LNCaP clone FGC (cell line): ENCODE data around the gene ATG101.
A peak's percentile ranks its signal among the peaks of the same experiment; 100 is the strongest.

Experiments used
- DNase-seq: peaks from one replicate; pipeline ENCODE4 v3.0.0-alpha.2; 2011; ENCODE audit warnings: low read depth
- H3K4me3 ChIP-seq: 2 replicates; pipeline ENCODE4 v1.5.1; 2011; ENCODE audit warnings: mild to moderate bottlenecking, low read depth, low read length, control low read depth
- TF ChIP-seq, protein P1 (sequence below): IDR thresholded peaks from 2 replicates; pipeline ENCODE4 v1.5.1; 2012; ENCODE audit warnings: mild to moderate bottlenecking; ENCODE audit not compliant: control insufficient read depth, insufficient read depth; ENCODE audit errors: extremely low read depth

Gene ATG101

DNA sequence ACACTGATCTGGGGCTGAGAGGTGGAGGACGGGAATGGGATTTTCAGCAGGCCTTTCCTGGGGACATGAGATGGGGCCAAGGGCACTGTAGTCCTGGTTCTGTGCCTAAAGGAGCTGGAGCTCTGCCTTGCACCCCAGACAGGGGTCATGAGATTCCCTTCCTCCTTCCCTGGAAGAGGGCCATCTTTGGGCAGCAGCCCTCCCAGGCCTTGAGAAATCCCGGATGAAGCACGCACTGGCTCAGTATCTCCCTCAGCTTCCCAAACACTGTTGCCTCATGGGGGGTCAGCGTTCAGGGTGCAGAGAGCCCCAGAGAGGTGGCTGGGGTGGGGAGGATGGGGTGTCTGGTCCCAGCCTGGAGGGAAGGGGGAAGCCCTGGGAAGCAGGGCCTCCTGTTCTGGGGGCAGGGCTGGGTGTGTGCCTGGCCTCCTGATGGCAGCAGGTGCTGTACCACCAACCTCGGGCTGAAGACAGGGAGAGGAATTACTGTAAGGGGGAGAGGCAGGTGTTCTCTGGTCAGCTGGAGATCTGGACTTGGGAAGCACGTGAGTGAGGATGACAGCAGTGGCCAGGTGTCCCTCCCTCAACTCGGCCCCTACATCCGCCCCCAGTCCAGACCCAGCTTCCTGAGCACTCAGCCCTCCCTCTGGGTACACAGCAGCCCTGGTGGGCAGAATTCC is 26.9 kb upstream of the ATG101 start:
- TF ChIP-seq, protein P1, sequence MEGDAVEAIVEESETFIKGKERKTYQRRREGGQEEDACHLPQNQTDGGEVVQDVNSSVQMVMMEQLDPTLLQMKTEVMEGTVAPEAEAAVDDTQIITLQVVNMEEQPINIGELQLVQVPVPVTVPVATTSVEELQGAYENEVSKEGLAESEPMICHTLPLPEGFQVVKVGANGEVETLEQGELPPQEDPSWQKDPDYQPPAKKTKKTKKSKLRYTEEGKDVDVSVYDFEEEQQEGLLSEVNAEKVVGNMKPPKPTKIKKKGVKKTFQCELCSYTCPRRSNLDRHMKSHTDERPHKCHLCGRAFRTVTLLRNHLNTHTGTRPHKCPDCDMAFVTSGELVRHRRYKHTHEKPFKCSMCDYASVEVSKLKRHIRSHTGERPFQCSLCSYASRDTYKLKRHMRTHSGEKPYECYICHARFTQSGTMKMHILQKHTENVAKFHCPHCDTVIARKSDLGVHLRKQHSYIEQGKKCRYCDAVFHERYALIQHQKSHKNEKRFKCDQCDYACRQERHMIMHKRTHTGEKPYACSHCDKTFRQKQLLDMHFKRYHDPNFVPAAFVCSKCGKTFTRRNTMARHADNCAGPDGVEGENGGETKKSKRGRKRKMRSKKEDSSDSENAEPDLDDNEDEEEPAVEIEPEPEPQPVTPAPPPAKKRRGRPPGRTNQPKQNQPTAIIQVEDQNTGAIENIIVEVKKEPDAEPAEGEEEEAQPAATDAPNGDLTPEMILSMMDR, result no peak
- no peak overlapping the region for H3K4me3 ChIP-seq
- no peak for DNase-seq

DNA sequence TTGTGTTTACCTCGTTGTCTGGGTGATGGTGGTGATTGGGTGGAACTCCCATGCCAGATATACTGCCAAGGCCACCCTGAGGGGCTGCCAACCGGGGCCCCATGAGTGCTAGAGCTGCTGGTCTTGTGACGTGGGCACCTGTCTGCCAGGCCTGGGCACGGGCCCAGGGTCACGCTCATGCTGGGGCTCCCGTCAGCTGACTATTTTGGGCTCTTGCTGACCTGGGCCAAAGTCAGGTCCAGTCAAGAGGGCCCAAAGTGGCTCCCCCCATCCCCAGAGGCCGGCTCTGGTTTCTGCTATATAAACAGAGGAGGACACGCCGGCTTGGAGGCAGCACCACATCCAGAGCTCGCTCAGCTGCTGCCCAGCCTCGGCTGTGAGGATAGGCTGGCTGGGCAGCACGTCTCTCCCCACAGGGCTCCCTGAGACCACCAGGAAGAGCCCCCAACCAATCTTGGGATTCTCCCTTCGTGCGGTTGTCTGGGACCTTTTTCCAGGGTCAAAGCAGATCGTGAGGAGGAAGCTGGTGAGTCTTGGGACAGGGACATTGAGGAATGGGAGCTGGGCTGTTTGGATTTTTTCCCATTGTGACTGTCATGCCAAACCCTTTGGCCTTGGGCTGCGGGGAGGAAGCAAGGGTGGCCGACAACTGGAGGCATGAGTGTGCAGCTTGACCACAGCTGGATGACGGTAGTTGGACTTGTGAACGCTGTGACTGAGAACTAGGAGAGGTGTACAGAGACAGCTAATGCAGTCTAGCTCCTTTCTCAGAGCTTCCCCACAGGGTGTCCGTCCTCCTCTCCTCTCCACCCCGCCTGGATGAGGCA is 26.2 kb upstream of the ATG101 start:
- TF ChIP-seq, protein P1, result no peak
- no peak overlapping the region for H3K4me3 ChIP-seq
- no peak for DNase-seq

DNA sequence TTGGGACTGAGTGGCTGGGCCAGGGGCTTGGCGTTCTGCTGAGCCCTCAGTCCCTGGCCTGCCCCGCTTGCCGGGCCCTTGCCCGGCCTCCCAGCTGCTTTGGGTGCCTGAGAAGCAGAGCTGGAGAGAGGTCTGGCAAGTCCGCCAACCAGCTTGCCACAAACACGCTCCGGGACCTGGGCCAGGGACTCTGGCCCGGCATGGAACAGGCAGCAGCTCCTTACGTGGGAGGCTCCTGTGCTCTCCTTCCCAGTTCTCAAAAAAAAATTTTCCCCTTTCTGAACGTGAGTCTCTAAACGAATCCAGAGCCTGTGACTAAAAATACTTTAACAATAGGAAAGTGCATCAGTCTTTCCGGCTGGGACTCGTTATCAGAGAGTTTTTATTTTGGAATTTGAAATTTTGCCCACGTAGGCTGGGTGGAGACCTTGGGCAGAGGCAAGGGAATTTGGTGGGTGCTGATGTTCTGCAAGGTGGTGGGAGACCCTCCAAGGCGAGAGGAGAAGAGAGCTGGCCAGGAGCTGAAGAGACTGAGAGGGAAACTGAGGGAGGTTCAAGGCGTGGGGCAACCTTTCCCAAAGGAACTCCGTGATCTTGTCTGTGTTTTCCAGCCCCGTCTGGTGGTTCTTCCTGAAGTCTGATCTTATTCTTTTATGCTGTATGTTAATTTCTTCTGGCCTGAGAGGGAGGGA is 25.3 kb upstream of the ATG101 start:
- DNase-seq, result peak; percentile 80
- TF ChIP-seq, protein P1, result no peak
- no peak overlapping the region for H3K4me3 ChIP-seq

DNA sequence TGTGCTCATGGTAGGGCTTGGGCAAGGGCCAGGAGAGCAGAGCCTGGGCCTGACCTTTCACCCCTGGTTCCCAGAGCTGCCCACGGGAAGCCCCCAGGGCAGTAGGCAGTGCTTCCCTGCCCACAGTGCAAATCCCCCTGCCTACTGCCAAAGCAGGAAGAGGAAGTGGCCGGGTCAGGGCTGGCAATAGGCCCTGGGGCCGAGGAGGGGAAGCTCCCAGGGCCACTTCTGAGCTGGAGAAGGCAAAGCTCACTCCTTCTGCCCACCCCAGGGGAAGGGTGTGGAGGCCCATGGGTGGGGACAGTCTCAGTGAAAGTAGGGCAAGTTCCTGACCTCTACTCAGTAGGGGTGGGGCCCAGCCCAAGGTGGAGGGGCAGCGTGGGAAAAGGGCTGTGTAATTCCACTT is 24.0 kb upstream of the ATG101 start:
- DNase-seq, result no peak
- no peak overlapping the region for H3K4me3 ChIP-seq
- TF ChIP-seq, protein P1, result no peak

DNA sequence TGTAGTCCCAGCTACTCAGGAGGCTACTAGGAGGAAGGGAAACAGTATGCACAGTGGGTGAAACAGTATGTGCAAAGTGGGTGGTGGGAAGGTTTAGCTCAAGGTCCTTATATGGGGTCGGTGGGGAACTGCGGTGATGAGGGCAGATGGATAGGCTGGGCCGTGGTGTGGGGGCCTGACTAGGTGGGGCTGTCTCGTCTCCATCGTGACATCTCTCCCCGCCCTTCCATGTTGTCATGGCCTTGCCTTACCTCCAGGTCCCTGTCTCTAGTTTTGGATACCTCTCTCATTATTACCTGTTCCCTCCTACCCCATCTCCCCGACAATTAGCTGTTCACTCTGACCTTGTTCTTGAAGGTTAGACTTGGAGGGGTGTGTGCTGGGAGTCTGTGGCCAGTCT is 22.9 kb upstream of the ATG101 start:
- H3K4me3 ChIP-seq, result no peak overlapping the region
- TF ChIP-seq, protein P1, result no peak
- DNase-seq, result no peak

DNA sequence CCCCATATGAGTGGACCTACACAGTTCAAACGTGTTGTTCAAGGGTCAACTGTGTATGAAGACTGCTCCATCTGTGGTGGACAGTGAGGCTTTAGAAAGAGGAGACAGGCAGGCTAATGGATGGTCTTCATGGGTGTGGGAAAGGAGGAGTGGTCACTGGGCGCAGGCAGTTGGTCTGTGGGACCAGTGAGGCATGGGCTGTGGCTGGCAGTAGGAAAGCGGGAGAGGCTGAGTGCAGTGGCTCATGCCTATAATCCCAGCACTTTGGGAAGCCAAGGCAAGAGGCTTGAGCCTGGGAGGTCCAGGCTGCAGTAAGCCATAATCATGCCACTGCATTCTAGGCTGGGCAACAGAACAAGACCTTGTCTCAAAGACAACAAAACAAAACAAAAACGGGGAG is 20.5 kb upstream of the ATG101 start:
- H3K4me3 ChIP-seq, result no peak overlapping the region
- TF ChIP-seq, protein P1, result no peak
- no peak for DNase-seq
